MV-4-11 (cell line): ENCODE data around the gene TMEM150B.

Source experiments
- DNase-seq: peaks from one replicate; lab custom pipeline; 2025; lab: John Stamatoyannopoulos, UW

TMEM150B gene

DNA sequence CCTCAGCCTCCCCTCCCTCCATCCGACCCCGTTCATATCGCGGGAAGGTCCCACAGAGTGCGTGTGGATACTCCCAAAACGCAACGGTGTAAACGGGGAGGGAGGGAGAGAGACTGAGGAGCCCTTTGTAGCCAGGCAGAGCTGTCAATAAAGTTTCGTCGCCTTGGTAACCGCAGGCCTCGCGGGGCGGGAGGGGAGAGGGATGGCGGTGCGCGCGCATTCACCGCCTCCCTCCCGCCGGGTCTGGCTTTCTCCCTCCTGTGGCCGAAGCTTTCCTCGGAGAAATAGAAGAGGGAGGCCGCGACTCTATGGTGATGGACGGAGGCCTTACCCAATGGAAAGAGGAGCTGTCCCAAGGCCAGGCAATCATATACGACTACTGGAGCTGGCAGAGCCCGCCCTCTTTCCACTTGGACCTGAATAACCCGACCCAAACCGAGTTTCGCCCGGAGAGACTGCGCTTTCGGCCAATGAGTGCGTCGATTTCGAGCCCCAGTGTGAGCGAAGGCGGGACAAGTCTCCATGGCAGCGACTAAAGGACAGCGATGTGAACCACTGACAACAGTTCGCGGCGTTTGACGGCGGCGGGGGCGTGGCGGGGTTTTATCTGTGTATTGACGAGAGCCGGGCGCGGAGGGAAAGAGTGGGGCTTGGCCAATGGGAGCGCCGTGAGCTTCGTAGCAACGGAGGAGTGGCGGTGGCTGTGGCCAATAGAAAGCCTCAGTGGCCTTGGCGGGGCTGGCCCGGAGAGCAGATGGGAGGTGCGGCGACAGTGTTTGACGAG, 14.2 kb upstream of the TMEM150B start, which contains the start of gene KMT5C:
Gene KMT5C (plus strand): TSS at position 772 of the 784 bp plus-strand sequence. CDS start 2,061 bp downstream, outside the sequence.
- peak; percentile 100 for DNase-seq

DNA sequence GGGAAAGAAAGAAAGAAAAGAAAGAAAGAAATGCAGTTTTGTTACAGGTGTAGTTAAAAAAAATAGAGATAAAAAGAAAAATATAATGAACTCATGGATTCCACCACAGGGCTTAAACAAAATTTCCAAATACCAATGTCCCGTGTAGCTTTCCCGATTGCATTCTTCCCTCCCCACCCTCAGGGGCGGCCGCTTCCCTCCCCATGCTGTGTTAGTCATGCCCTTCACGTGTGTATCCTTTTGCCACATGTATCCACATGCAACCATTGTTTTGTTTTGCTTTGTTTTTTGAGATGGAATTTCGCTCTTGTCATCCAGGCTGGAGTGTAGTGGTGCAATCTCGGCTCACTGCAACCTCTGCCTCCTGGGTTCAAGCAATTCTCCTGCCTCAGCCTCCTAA, 11.0 kb upstream of the TMEM150B start:
- no peak for DNase-seq

DNA sequence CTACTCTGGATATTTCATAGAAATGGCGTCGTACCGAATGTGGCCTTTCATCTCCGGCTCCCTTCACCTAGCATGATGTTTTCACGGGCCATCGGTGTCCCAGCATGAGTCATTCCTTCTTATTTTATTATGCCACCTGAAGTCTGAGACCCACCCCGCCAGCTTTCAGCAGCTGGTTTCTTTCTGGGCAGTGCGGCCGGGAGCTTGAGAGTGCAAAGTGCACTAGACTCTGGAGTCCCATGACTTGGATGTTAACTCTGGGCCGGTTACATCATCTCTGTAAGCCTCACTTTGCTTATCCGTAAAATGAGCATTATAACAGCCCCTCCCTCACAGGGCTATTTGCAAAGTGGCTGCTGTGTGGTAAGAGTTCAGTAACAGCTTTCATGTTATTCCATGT, 8.7 kb upstream of the TMEM150B start:
- DNase-seq, result peak; percentile 29

DNA sequence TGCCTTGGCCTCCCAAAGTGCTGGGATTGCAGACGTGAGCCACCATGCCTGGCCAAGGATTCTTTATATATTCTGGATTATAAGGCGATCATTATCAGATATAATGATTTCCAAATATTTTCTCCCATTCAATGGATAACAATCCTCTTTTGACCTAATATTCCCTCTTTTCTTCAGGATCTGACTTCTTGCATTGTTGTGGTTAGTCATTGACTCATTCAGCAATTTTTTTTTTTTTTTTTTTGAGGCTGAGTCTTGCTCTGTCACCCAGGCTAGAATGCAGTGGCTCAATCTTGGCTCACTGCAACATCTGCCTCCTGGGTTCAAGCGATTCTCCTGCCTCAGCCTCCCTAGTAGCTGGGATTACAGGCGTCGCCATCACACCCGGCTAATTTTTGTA, 4.7 kb upstream of the TMEM150B start:
- peak; percentile 25 for DNase-seq

DNA sequence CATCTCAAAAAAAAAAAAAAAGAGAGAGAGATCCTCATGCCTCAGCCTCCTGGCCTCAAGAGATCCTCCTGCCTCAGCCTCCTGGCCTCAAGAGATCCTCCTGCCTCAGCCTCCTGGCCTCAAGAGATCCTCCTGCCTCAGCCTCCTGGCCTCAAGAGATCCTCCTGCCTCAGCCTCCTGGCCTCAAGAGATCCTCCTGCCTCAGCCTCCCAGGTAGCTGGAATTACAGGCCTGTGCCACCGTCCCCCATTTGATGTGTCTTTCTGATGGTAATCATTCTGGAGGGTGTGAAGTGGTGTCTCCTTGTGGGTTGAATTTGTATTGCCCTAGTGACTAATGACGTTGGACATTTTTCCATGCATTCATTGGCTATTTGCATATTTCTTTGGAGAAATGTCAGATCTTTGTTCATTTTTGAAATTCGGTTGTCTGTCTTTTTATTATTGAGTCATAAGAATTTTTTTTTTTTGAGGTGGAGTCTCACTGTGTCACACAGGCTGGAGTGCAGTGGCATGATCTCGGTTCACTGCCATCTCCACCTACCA, 3.7 kb upstream of the TMEM150B start:
- peak; percentile 49 for DNase-seq

DNA sequence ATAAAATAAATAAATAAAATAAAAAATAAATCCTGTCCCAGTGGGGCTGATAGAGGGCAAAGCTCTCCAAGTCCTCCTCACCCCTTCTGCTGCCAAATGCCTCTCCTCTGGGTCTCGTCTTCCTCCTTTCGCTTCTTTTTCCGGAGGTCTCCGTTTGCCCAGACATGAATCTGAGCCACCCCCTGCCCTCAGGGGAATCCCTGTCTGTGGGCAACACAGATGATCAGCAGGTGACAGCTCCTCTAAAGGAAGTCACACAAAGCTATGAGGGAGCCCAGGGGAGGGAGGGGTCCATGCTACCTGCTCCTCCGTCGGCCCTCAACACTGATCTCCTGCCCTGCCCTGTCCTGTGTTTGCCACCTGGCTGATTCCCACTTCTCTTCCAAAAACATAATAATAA, 479 bp downstream of the TMEM150B start:
- DNase-seq, result no peak

DNA sequence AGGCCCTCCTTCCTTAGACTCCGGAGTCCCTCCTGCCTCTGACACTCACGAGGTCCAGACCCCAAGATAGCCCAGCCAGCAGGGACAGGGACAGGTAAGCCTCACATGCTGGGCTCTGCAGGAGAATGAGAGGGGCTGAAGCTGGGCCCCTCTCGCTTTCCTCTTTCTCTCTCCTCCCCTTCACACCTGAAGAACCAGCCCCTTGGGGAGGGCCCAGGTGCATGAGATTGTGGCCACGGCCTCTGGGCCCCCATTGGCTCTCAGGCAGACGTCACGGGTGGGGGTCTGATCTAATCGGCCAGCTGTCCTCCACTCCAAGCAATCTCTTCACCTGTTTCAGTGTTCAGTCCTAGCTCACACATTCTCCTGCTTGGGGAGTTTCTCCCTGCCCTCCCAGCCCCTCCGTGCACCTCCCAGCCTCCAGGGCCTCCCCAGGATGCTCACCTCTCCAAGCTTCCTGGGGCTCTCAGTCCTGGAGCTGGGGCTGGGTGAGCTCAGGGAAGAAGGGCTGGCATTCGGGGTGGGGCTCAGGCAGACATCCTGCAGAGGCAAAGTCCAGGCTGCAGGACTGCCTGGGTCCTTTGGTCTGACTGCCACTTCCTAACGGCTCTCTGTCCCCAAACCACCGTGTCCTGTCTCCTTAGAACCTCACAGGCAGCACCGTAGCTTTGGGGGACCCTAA, 2.8 kb downstream of the TMEM150B start:
- DNase-seq, result no peak

DNA sequence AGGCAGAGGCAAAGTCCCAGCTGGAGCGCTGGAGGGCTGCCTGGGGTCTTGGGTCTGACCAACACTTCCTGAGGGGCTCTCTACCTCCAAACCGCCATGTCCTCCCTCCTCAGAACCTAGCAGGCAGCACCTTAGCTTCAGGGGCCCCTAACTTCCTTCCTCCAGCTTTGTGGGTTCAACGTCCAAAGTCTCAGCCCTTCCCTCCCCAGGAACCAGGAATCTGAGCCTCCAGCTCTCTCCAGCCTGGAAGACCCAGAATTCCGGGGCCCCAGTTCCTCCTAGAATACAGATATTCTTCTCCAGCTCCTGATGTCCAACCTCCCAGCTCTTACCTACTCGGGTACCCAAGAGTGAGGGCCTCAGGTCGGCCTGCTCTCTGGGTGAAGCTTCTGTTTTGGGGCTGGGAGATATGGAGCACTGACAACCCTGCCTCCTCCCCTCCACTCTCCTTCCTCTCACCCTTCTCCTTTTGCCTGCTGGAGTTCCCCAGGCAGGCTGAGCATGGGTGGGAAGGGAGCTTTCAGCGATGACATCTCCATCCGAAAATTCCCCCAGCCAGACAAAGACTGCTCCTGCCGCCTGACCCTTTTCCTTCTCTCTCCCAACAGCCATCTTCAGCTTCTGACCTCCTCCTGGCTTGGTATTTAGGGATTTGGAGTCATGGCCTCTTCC, 3.5 kb downstream of the TMEM150B start:
- no peak for DNase-seq

DNA sequence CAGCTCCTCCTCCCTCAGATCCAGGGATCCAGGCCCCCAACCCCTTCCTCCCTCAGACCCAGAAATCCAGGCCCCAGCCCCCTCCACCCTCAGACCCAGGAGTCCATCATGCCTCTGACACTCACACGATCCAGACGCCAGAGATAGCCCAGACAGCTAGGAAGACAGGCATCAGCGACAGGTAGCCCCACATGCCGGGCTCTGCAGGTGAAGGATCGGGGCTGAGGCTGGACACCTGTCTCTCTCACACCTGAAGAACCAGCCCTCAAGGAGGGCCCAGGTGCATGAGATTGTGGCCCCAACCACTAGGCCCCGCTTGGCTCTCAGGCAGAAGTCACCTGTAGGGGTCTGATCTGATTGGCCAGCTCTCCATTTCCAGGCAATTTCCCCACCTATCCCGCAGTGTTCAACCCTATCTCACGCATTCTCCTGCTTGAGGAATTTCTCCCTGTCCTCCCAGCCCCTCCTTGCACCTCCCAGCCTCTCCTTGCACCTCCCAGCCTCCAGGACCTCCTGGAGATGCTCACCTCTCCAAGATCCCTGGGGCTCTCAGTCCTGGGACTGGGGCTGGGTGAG, 4.2 kb downstream of the TMEM150B start:
- DNase-seq, result no peak

DNA sequence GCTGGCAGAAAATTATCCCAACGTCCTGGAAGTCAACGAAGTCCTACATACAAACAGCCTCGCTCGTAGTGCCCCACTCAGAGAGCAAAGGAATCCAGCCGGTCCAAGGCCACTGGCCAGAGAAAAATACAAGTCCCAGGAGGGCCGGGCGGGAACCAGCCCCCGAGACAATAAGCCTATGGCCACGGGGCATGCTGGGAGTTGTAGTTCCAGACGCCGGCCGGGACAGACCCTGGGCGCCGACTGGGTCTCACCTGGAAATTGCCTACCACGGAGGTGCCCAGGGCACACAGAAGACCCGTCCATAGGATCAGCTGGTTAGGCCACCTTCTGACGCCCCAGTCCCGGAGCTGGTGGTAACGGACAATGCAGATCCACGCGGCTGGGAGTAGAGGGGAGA, 5.4 kb downstream of the TMEM150B start:
- DNase-seq, result no peak

DNA sequence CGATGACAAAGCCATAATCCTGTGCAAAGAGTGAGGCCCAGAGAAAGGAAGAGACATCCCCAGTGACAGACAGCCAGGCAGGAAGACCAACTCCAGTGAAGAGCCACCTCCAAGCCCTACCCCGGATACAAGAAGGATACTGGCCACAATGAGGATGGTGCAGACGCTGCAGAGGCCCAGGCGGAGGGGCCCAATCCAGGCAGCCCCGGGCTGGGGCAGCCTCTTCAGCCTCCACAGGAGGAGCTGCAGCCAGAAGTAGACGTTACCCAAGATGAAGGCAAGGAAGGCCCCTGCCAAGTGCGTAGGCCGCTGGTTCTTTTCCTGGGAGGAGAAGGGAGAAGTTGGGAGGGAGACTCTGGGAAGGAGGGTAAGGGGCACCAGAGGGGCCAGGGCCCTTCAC, 8.5 kb downstream of the TMEM150B start:
- no peak for DNase-seq

DNA sequence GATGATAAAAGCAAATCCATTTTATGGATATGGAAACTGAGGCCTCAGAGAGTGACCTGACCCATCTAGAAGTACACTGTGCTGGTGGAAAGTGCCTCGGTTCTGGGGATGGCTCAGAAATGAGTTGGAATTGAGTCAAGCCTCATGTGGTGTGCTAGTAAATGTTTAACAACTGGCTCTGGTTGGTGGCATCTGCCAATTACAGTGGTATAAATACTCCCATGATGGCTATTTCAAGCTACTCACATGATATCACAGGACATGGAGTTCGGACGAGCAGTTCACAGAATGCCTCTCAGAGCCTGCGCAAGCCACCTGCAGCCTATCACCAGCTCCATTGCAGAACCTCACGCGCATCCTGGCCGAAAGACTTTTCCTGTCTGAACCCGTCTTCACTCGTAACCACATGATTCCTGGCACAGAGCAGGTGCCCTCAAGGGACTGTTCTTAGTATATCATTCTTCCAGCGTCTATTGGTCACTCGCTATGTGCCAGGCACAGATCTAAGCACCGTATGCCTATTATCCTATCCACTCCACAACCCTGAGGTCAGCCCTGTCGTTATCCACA, 9.1 kb downstream of the TMEM150B start:
- DNase-seq, result no peak

DNA sequence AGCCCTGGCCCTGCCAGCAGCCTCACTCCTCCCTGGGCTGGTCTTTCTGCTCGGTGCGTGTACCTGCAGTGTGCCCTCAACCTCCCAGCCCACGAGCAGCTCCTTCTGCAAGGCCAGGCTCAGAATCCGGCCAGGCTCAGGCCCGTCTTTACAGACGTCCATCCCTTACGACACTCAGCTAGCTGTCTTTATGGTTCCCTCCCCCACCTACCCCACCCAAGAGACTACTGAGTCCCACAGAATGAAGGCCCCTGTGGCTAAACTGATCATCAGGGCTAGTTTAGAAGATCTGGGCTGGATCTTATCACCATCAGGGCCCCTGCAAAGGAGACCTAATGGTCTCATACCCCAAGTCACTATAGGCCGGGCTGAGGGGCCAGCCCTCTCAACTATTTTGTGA, 10.7 kb downstream of the TMEM150B start:
- DNase-seq, result no peak

DNA sequence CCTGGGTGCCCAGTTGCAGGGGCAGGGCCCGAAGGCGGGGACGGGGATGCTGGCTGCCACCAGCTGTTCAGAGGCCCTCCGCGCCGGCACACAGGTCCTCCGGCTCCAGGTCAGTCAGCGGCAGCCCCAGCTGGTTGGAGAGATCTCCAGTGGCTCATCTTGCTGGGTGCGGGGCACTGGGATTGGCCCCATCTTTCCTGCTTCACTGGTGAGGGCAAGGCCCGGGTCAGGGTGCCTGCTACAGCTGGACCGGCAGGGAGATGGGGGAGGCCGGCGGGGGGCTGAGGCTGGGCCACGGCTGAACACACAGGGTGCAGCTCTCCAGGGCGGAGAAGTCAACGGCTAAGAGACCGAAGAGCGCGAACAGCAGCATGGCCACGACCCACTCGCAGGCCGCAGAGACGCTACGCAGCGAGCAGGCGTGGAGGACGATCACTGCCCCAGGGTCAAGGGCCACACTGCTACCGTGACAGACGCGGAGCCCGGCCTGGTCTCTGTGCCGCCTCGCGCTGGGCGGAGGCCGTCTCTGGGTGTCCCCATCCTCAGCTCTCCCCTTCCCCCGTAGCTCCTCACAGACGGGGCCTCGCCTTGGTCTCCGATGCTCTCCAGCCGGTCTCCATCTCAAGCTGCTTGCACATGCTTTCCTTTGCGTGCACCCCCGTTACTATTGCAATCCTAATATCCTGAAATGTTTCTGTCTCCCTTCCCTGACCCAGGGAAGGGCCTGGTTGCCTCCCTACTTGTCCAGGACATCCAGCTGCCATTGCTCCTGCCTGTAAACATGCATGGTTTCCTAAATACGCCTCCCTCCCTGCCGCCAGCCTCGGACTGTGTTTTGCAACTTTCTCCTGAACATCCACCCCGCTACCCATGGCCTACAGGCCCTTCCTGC, 12.3 kb downstream of the TMEM150B start:
- no peak for DNase-seq

DNA sequence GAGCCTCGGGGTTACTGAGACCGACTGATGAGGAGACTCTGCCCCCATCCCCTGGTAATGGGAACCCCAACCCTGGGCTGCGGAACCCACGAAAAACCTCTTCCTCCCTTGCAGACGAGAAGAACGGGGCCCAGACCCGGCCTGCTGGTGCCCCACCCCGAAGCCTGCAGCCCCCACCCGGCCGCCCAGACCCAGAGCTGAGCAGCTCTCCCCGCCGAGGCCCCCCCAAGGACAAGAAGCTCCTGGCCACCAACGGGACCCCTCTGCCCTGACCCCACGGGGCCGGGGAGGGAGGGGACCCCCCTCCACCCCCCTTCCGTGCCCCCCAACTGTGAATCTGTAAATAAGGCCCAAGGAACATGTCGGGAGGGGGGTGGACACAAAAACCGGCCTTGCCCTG, 13.3 kb downstream of the TMEM150B start:
- no peak for DNase-seq

DNA sequence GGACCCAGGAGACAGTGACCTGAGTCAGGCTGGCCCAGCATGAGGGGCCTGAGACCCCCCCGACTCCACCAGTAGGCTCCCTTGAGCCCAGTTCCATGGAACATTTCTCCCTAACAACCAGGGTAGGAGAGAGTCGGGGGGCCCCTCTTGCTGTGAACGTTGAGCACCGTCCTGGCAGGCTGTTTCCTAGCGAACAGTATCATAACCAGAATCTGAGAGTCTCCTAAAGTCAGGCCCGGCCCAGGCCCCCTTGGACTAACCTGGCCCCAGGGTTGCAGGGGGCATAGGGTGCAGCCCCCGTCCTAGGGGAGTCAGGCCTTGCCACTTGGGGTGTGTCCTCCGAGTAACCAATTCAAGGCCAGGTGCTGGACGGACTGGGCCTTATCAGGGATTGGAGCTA, 13.7 kb downstream of the TMEM150B start:
- no peak for DNase-seq

DNA sequence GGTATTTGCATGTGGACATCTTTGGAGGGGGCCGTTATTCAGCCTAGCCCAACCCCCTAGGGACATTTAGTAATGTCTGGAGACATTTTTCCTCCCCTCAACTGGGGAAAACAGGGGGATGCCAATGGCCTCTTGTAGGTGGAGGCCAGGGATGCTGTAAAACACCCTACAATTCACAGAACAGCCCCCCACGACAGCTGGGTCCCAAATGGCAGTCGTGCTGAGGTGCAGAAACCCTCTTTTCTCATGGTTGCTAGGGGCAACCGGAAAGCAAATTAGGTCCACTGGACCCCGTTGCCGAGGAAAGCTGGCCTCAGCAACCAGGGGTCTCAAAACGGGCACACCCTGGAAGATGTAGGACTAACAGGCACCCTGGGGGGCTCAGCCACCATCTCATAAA, 14.6 kb downstream of the TMEM150B start:
- DNase-seq, result no peak

DNA sequence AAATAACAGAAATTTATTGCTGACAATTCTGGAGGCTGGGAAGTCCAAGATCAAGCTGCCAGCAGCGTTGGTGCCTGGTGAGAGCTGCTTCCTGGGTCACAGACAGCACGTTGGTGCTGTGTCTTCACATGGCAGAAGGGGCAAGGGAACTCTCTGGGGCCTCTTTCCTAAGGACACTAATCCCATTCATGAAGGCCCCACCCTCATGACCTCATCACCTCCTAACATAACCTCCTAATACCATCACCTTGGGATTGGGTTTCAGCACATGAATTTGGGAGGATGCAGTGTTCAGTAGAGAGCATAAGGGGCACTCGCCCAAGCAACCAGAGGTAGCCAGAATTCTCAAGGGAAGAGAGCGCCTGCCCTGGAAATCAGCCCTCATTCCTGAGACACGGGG, 15.7 kb downstream of the TMEM150B start:
- no peak for DNase-seq

DNA sequence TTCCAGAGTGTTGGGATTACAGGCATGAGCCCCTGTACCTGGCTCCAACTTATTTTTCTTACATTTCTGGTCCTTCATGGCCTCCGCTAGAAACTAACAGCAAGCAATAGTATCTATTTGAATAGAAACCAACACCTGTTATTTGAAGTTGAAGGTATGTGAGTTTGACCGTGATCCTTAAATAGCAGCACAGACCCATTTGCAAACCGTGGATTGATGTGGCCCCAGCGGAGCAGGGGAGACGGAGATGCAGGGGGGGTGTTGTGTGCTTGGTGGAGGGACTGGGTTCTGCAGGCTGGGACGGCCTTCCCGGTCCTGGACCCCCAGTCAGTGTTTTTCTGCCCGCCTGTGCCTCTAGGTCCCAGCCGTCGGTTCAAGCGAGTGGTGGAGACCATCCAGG, 16.9 kb downstream of the TMEM150B start:
- no peak for DNase-seq

DNA sequence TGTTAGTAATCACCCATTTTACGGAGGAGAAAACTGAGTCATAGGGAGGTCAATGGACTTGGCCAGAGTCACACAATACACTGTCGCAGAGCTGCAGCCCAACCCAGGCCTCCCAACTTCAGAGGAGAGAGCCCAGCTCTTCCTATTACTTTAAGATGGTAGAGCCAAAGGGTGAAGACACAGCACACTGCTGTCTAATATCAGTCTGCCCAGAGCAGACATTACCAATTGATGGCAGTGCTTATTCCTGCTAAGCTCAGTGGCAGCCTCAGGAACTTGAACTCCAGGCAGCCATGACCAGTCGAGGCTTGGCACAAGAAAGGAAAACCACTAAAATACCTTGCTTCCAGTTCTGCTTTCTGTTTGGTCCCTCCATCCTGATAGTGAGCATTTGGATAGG, 18.4 kb downstream of the TMEM150B start:
- peak; percentile 44 for DNase-seq

DNA sequence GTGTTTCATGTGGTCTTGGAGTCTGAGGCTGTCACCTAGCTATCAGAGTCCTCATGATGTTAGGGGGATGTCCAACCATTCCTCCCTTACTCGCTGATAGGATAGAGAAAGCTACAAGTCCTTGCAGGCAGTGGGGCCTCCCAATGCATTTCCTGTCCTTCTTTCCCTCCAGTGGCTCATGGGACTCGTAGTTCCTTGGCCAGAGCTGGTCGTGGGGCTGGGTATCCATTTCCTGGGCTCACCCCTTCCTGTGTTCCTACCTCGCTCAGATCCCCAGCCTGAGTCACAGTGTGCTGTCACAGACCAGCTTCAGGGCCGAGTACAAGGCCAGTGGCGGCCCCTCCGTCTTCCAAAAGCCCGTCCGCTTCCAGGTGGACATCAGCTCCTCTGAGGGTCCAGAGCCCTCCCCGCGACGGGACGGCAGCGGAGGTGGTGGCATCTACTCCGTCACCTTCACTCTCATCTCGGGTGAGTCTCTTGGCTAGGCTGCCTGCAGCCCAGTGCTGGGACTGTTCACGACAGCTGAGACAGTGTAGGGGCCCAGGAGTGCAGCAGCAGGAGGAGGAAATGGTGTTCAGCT, 19.1 kb downstream of the TMEM150B start:
- no peak for DNase-seq
